NB4 (cell line): Measurements from ENCODE around the gene USP7.

ENCODE experiments used
- POLR2A ChIP-seq: IDR thresholded peaks from 2 replicates; pipeline ENCODE4 v1.6.1; 2011; ENCODE audit warnings: mild to moderate bottlenecking; ENCODE audit not compliant: insufficient read length; ENCODE audit errors: extremely low read depth
- TF ChIP-seq, protein P1 (sequence below): IDR thresholded peaks from one replicate; pipeline ENCODE4 v1.5.1; 2012; ENCODE audit warnings: low read depth, low read length

DNA sequence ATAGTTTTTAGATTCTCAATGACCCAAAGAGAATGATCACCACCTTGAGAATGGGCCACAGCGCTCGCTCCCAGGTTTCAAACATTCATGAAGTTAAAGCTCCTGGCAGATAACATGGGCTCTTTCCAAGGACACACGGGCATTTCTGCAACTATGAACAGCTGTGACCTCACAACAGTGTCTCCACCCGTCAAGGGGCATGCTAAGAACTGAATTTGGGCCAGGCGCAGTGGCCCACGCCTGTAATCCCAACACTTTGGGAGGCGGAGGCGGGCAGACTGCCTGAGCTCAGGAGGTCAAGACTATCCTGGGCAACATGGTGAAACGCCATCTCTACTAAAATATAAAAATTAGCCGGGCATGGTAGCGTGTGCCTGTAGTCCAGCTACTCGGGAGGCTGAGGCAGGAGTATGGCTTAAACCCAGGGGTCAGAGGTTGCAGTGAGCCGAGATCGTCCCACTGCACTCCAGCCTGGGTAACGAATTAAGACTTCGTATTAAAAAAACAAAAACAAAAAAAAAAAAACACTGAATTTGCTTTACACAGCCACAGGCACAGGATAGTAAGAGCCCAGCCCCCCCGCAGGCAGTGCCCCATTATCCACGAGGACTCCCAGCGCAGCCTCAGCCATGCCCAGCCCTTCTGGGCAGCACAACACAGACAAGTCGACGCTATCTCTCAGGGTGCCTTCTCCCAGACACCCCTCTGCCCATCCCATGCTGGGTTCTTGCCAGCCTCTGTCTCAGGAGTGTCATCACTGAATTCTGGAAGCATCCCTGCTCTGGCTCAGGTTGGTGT, 7.2 kb downstream of the USP7 start:
- TF ChIP-seq, protein P1, sequence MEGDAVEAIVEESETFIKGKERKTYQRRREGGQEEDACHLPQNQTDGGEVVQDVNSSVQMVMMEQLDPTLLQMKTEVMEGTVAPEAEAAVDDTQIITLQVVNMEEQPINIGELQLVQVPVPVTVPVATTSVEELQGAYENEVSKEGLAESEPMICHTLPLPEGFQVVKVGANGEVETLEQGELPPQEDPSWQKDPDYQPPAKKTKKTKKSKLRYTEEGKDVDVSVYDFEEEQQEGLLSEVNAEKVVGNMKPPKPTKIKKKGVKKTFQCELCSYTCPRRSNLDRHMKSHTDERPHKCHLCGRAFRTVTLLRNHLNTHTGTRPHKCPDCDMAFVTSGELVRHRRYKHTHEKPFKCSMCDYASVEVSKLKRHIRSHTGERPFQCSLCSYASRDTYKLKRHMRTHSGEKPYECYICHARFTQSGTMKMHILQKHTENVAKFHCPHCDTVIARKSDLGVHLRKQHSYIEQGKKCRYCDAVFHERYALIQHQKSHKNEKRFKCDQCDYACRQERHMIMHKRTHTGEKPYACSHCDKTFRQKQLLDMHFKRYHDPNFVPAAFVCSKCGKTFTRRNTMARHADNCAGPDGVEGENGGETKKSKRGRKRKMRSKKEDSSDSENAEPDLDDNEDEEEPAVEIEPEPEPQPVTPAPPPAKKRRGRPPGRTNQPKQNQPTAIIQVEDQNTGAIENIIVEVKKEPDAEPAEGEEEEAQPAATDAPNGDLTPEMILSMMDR, result no peak
- no peak for TF ChIP-seq POLR2A
